Liver (tissue), 9 donors: ENCODE measurements around the gene RPTN. TPM values are rescaled to one million over a fixed set of nuclear protein-coding genes. Genes with fewer than 3 reads are reported as not detected.

ENCODE experiments used
- DNase-seq: peaks from one replicate; pipeline ENCODE4 v3.0.0-alpha.2; 2017; ENCODE audit warnings: low spot score
- H3K27ac ChIP-seq, 2 donors: one replicate each; pipeline ENCODE4 v1.7.0; 2013; ENCODE audit warnings: inconsistent platforms in 2 of 2, low read length in 2 of 2, control low read depth in 1 of 2, low read depth in 1 of 2, mild to moderate bottlenecking in 1 of 2
- H3K27me3 ChIP-seq, 4 donors: one replicate each; pipeline versions ENCODE4 v1.6.1 to v1.7.0; 2013; ENCODE audit warnings: low read length in 3 of 4, inconsistent platforms in 1 of 4, mild to moderate bottlenecking in 1 of 4, moderate library complexity in 1 of 4; ENCODE audit not compliant: control insufficient read depth in 4 of 4, insufficient read depth in 4 of 4
- H3K36me3 ChIP-seq, 4 donors: one replicate each; pipeline versions ENCODE4 v1.6.1 to v1.7.0; 2013; ENCODE audit warnings: low read length in 3 of 4, mild to moderate bottlenecking in 3 of 4, low read depth in 1 of 4, moderate library complexity in 1 of 4; ENCODE audit not compliant: control insufficient read depth in 4 of 4, insufficient read depth in 3 of 4
- H3K4me1 ChIP-seq, 4 donors: one replicate each; pipeline versions ENCODE4 v1.6.1 to v1.7.0; 2013; ENCODE audit warnings: low read length in 3 of 4, mild to moderate bottlenecking in 3 of 4, moderate library complexity in 1 of 4; ENCODE audit not compliant: control insufficient read depth in 4 of 4, insufficient read depth in 4 of 4
- H3K4me3 ChIP-seq, 3 donors: one replicate each; pipeline versions ENCODE4 v1.6.1 to v1.7.0; 2013; ENCODE audit warnings: low read length in 3 of 3, control low read depth in 1 of 3, low read depth in 1 of 3, mild to moderate bottlenecking in 1 of 3
- H3K9ac ChIP-seq, 2 donors: one replicate each; pipeline ENCODE4 v1.7.0; 2013; ENCODE audit warnings: low read length in 2 of 2, mild to moderate bottlenecking in 2 of 2, moderate library complexity in 2 of 2, control low read depth in 1 of 2, low read depth in 1 of 2
- H3K9me3 ChIP-seq, 4 donors: one replicate each; pipeline versions ENCODE4 v1.6.1 to v1.7.0; 2013; ENCODE audit warnings: low read length in 3 of 4; ENCODE audit not compliant: control insufficient read depth in 4 of 4
- ATF3 ChIP-seq: IDR thresholded peaks from 2 replicates; pipeline ENCODE4 v1.6.1; 2016; ENCODE audit warnings: antibody characterized with exemption
- CTCF ChIP-seq: fragments of 150-350 bp; IDR thresholded peaks from 2 replicates; pipeline ENCODE4 v1.5.1; 2017; ENCODE audit warnings: improper control_type of control experiment, low read depth, low read length; ENCODE audit not compliant: missing input control
- EGR1 ChIP-seq, 2 donors: IDR thresholded peaks; 2 replicates each; pipeline ENCODE4 v1.6.1; 2016 to 2018; ENCODE audit warnings: antibody characterized with exemption in 2 of 2, low read depth in 2 of 2
- FOXA1 ChIP-seq: IDR thresholded peaks from 2 replicates; pipeline ENCODE4 v1.6.1; 2016; ENCODE audit warnings: antibody characterized with exemption
- FOXA2 ChIP-seq: IDR thresholded peaks from 2 replicates; pipeline ENCODE4 v1.6.1; 2016; ENCODE audit warnings: antibody characterized with exemption
- HNF4A ChIP-seq, 2 donors: conservative IDR thresholded peaks; 2 replicates each; pipeline ENCODE4 v1.6.1; 2016; ENCODE audit warnings: antibody characterized with exemption in 2 of 2, mild to moderate bottlenecking in 2 of 2
- HNF4G ChIP-seq: IDR thresholded peaks from 2 replicates; pipeline ENCODE4 v1.6.1; 2016; ENCODE audit warnings: antibody characterized with exemption
- JUND ChIP-seq, 2 donors: IDR thresholded peaks; 2 replicates each; pipeline ENCODE4 v1.6.1; 2016; ENCODE audit warnings: antibody characterized with exemption in 2 of 2
- MAX ChIP-seq: IDR thresholded peaks from 2 replicates; pipeline ENCODE4 v1.6.1; 2016; ENCODE audit warnings: antibody characterized with exemption
- NR2F2 ChIP-seq: IDR thresholded peaks from 2 replicates; pipeline ENCODE4 v1.6.1; 2016; ENCODE audit warnings: antibody characterized with exemption
- RAD21 ChIP-seq, 2 donors: IDR thresholded peaks; 2 replicates each; pipeline ENCODE4 v1.6.1; 2016; ENCODE audit warnings: antibody characterized with exemption in 2 of 2, mild to moderate bottlenecking in 2 of 2
- REST ChIP-seq: IDR thresholded peaks from 2 replicates; pipeline ENCODE4 v1.6.1; 2016; ENCODE audit warnings: antibody characterized with exemption, mild to moderate bottlenecking
- RXRA ChIP-seq, 2 donors: IDR thresholded peaks; 2 replicates each; pipeline ENCODE4 v1.6.1; 2017 to 2018; ENCODE audit warnings: antibody characterized with exemption in 2 of 2, mild to moderate bottlenecking in 1 of 2
- SP1 ChIP-seq: IDR thresholded peaks from 2 replicates; pipeline ENCODE4 v1.6.1; 2018; ENCODE audit warnings: antibody characterized with exemption, mild to moderate bottlenecking
- YY1 ChIP-seq: IDR thresholded peaks from 2 replicates; pipeline ENCODE4 v1.6.1; 2016; ENCODE audit warnings: antibody characterized with exemption, mild to moderate bottlenecking
- ZBTB33 ChIP-seq: IDR thresholded peaks from 2 replicates; pipeline ENCODE4 v1.6.1; 2016; ENCODE audit warnings: antibody characterized with exemption
- WGBS: extraction: QIAGEN DNeasy Blood & Tissue Kit; methylation state at CpG from one replicate; pipeline ENCODE4 v1.1.7; 2013; 5-methylcytosine and 5-hydroxymethylcytosine counted together
- polyA plus RNA-seq, 2 donors: library from polyadenylated mRNA; stranded (reverse) in 1 of 2; unstranded in 1 of 2; fragments of 200-250 nt in 1 of 2; fragments of >200 nt in 1 of 2; fragmentation: Nextera tagmentation in 1 of 2; extraction: Ambion mirVana in 1 of 2; gene quantifications; one replicate each; pipeline versions ENCODE4 v1.2.1 to v1.2.3, GENCODE V29; 2013 to 2015
- total RNA-seq, 2 donors: library from RNA; depleted of rRNA; stranded (reverse); fragments of >200 nt; gene quantifications; one replicate each; pipeline ENCODE4 v1.2.3, GENCODE V29; 2014
- donor health status: healthy.
- donor health status: healthy.
- donor health status: healthy.
- donor health status: healthy.
- donor health status: healthy.

RPTN gene
- total and polyA plus RNA-seq, 4 donors = not detected

- Histone ChIP-seq H3K4me3 (no peak overlapping the region), H3K27ac (no peak overlapping the region), H3K9me3 (peaks cover 0 to 4% (median under 1%) of the 10 kb centered on the region in 4 donors), H3K27me3 (peaks cover 0 to 7% (median 3%) of the 10 kb centered on the region in 4 donors), H3K36me3 (no peaks in the 10 kb centered on the region), H3K4me1 (no peaks in the 10 kb centered on the region), H3K9ac (no peak overlapping the region)
- no peak for TF ChIP-seq NR2F2
- no peak for TF ChIP-seq FOXA1
- TF ChIP-seq FOXA2 = no peak
- no peak for TF ChIP-seq HNF4A (conservative IDR thresholded peaks at IDR 0.05)
- no peak for TF ChIP-seq MAX
- TF ChIP-seq YY1 = no peak
- no peak for TF ChIP-seq EGR1 (IDR thresholded peaks at IDR 0.05; ENCODE audit: low read depth in 2 of 2)
- TF ChIP-seq ZBTB33 = no peak
- no peak for DNase-seq
Observed at GRCh38 chr1:152127673-152128072, 31.4 kb downstream of the RPTN start.

GRCh38 chr1:152125834-152126443 lies 33.1 kb downstream of the RPTN start:
- no peak overlapping the region for H3K4me3 ChIP-seq
- no peak for TF ChIP-seq JUND (IDR thresholded peaks at IDR 0.05)
- TF ChIP-seq SP1 = no peak
- no peak for TF ChIP-seq RXRA (IDR thresholded peaks at IDR 0.05)
- no peak for TF ChIP-seq RAD21 (IDR thresholded peaks at IDR 0.05)
- no peak for TF ChIP-seq FOXA1
- no peak overlapping the region for H3K27ac ChIP-seq
- H3K27me3 ChIP-seq = peaks cover 0 to 4% (median 0%) of the 10 kb centered on the region in 4 donors
- no peaks in the 10 kb centered on the region for H3K9me3 ChIP-seq
- H3K36me3 ChIP-seq = no peaks in the 10 kb centered on the region
- H3K4me1 ChIP-seq = no peaks in the 10 kb centered on the region
- DNase-seq = no peak
- 73% methylated on average over 6 of the region's 6 CpGs for WGBS
- no peak overlapping the region for H3K9ac ChIP-seq

GRCh38 chr1:152118915-152119314 lies 40.1 kb downstream of the RPTN start:
- H3K9ac ChIP-seq = no peak overlapping the region
- no peak overlapping the region for H3K4me3 ChIP-seq
- H3K9me3 ChIP-seq = no peaks in the 10 kb centered on the region
- H3K4me1 ChIP-seq = no peaks in the 10 kb centered on the region
- WGBS = 91% methylated on average over 1 of the region's 1 CpG
- TF ChIP-seq YY1 = no peak
- TF ChIP-seq HNF4G = no peak
- TF ChIP-seq JUND (IDR thresholded peaks at IDR 0.05) = no peak
- no peaks in the 10 kb centered on the region for H3K36me3 ChIP-seq
- no peak for DNase-seq
- no peak overlapping the region for H3K27ac ChIP-seq
- H3K27me3 ChIP-seq = peaks cover 0 to 19% (median 2%) of the 10 kb centered on the region in 4 donors

GRCh38 chr1:152115344-152115743 lies 43.7 kb downstream of the RPTN start, which contains the start of gene TCHH:
TCHH (minus strand) TSS chr1:152115444; CDS start chr1:152114080, 1,364 bp downstream.
- Histone ChIP-seq H3K4me1 (peaks cover 0 to 23% (median 14%) of the 10 kb centered on the region in 4 donors), H3K27ac (no peak within 1 kb of the TSS), H3K27me3 (peaks cover 0 to 25% (median 6%) of the 10 kb centered on the region in 4 donors), H3K4me3 (no peak within 1 kb of the TSS), H3K9me3 (no peaks in the 10 kb centered on the region), H3K9ac (no peak within 1 kb of the TSS), H3K36me3 (no peaks in the 10 kb centered on the region)
- WGBS = 54% methylated on average over 4 of the region's 4 CpGs
- DNase-seq = no peak
- no peak for TF ChIP-seq ATF3
- TF ChIP-seq FOXA2 = no peak
- TF ChIP-seq CTCF = no peak
- TF ChIP-seq YY1 = no peak
- no peak for TF ChIP-seq REST
